ENCODE results near the gene DLG5.

The DLG5 gene

GRCh38 chr10:77844713-77845445 lies 81.7 kb downstream of the DLG5 start:
- no peak for DNase-seq

- no peak for DNase-seq
These were observed 82.4 kb downstream of the DLG5 start for GRCh38 chr10:77844177-77844576.

GRCh38 chr10:77843264-77843663 lies 83.3 kb downstream of the DLG5 start:
- no peak for DNase-seq

- no peak for DNase-seq
These were observed 83.8 kb downstream of the DLG5 start for GRCh38 chr10:77842652-77843212.

- no peak for DNase-seq
These were observed 84.7 kb downstream of the DLG5 start for GRCh38 chr10:77841711-77842375.

- DNase-seq = no peak
These were observed 85.9 kb downstream of the DLG5 start for GRCh38 chr10:77840636-77841035.

GRCh38 chr10:77837925-77838595 lies 88.5 kb downstream of the DLG5 start:
- DNase-seq = no peak

- DNase-seq = peak in 36 of 58 donors; percentile 5 to 68 (median 32)
These were observed 89.2 kb downstream of the DLG5 start for GRCh38 chr10:77837248-77837924.

- peak in 46 of 58 donors; percentile 7 to 81 (median 36) for DNase-seq
These were observed 90.2 kb downstream of the DLG5 start for GRCh38 chr10:77836299-77836820.

GRCh38 chr10:77835669-77836086 lies 90.9 kb downstream of the DLG5 start:
- no peak for DNase-seq

GRCh38 chr10:77834943-77835668 lies 91.4 kb downstream of the DLG5 start:
- no peak for DNase-seq

GRCh38 chr10:77834540-77834939 lies 92.0 kb downstream of the DLG5 start:
- DNase-seq = no peak

- no peak for DNase-seq
These were observed 92.8 kb downstream of the DLG5 start for GRCh38 chr10:77833792-77834191.

GRCh38 chr10:77833225-77833624 lies 93.3 kb downstream of the DLG5 start:
- DNase-seq = no peak

- DNase-seq = no peak
These were observed 94.3 kb downstream of the DLG5 start for GRCh38 chr10:77832238-77832637.

- no peak for DNase-seq
These were observed 97.2 kb downstream of the DLG5 start for GRCh38 chr10:77829356-77829755.

GRCh38 chr10:77828377-77828776 lies 98.2 kb downstream of the DLG5 start:
- DNase-seq = no peak

- no peak for DNase-seq
These were observed 99.2 kb downstream of the DLG5 start for GRCh38 chr10:77827366-77827765.

GRCh38 chr10:77825965-77826364 lies 100.6 kb downstream of the DLG5 start:
- DNase-seq = no peak

GRCh38 chr10:77824908-77825307 lies 101.6 kb downstream of the DLG5 start:
- peak in 1 of 58 donors; percentile 35 for DNase-seq
